ENCODE results near the gene GSE1.
A peak's percentile ranks its signal among the peaks of the same experiment; 100 is the strongest.

Gene GSE1

GRCh38 chr16:85612801-85613603 is at the start of gene GSE1:
GSE1 (plus strand) TSS chr16:85613322; CDS start chr16:85613392, 70 bp downstream.
- DNase-seq, result peak; percentile 95

GRCh38 chr16:85563515-85564276 is 49.4 kb upstream of the GSE1 start:
- DNase-seq, result no peak

DNA sequence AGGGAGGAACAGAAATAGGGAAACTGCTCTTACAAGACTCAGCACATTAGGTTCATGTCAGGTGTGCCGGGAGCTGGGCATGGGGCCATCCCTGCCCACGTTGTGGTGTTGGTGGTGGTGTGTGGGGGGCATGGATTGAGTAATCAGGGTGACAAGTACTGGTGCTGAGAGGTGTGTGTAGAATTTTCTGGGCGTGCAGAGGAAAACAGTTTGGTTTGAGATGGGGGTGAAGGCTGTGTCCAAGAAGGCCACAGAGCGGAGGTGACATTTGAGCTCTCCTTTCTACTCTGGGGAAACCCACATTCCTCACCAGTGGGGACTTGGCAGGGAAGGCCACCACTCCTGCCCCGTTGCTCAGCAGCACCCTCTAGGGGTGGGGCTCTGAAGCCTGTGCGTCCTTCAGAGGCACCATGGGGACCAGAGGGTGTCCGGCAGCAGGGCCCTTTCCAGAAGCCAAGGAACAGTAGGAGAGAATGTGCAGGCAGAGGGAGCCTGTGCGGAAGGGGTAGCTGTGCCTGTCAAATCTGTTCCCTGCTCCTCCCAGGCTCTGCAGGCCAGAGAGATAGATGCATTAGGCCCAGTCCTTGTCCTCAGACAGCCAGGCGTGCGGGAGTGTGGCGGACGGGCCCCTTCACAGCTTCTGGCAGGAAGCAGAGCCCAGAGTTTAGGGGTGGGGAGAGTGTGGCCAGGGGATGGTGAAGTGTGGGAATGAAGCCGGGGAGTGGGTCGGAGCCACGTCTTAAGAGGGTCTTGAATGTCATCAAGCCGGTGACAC is 48.7 kb upstream of the GSE1 start:
- DNase-seq, result peak; percentile 55

GRCh38 chr16:85565340-85565739 is 47.8 kb upstream of the GSE1 start:
- DNase-seq, result no peak

GRCh38 chr16:85565801-85566526 is 47.2 kb upstream of the GSE1 start:
- no peak for DNase-seq

- peak; percentile 89 for DNase-seq
These were observed 46.5 kb upstream of the GSE1 start for GRCh38 chr16:85566561-85567100.

DNA sequence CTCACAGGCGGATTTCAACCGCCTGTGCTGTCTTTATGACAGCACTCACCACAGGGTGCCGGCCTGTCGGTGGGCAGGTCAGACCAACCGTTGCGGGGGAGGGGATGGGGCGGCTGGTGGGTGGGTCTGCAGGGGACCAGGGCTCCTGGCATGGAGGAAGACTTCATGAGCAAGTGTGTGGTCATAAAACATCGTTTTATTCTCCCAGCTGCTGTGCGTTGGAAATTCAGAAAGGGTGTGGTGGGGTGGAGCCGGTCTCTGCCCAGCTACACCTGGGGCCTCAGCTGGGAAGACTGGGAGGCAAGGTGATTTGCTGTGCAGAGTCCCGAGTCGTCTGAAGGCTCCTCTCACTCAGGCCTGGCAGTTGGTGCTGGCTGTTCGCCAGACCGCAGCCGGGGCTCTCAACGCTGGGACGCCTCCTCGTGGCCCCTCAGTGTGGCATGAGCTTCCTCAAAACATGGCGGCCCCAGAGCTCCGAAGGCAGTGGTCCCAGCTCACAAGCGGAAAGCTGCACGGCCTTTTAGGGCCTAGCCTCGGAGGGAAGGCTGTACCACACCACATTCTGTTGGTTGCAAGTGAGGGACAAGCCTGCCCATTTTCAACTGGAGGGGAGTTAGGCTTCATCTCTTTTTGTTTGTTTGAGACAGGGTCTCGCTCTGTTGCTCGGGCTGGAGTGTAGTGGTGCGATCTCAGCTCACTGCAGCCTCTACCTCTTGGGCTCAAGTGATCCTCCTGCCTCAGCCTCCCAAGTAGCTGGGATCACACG is 45.8 kb upstream of the GSE1 start:
- peak; percentile 93 for DNase-seq

DNA sequence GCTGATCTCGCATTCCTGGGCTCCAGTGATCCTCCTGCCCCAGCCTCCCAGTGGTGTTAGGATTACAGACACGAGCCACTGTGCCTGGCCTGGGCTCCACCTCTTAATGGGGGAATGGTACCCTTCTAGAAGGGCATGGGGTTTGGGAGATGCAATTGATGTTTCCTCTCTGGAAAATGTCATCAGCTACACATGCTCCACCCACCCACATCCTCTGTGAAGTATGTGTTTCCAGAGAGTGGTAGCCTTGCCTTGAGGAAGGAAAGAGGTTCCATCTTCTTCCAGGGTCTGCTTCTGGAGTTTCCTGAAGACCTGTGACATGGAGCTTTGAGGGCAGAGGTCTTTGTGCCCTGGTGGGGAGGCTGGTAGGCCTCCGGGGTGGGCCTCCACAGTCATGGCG is 45.2 kb upstream of the GSE1 start:
- DNase-seq, result peak; percentile 20

DNA sequence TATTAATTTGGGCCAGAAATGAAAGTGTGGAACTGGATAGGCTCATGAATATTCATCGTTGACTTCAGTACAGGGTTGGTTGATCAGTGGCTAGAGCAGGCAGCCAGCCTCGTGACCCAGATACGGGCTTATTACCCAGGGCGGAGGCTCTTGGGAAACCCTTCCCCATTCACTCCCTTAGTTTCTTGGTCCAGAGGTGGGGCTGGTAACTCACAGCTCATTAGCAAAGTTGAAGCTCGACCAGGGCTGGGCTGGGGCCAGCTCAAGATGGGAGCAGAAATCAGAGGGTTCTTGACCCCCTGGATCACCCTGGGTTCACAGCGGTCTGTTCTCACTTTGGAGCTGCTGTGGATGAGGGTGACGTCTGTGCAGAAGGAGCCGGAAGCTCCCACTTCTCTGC is 44.6 kb upstream of the GSE1 start:
- DNase-seq, result peak; percentile 63

GRCh38 chr16:85569039-85569614 is 44.0 kb upstream of the GSE1 start:
- DNase-seq, result no peak

DNA sequence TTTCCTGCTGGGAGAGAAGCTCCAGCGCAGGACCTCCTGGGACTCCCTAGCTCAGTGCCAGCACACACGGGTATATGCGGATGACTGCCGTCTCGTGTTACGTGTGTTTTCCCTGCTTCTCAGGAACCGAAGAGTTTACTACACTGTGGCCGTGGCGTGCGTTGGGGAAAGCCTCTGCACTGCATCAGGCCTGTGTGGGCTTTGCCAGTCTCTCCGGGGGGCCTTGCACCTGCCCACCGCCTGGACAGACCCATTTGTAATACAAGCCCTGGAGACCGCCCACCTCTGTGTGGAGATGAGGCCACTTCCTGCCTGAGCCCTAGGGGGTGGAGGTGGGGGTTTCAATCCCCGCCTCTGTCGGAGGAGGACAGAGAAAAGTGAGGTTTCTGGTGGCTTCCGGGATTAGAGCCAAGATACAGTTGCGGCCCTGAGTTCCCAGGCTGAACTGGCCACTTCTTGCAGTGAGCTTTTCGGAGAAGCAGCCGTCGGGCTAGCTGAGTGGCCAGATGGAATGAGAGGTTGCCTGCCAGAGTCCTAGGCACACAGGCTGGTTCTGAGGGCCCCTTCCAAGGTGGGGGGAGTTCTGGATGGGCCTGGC is 43.4 kb upstream of the GSE1 start:
- DNase-seq, result peak; percentile 91

DNA sequence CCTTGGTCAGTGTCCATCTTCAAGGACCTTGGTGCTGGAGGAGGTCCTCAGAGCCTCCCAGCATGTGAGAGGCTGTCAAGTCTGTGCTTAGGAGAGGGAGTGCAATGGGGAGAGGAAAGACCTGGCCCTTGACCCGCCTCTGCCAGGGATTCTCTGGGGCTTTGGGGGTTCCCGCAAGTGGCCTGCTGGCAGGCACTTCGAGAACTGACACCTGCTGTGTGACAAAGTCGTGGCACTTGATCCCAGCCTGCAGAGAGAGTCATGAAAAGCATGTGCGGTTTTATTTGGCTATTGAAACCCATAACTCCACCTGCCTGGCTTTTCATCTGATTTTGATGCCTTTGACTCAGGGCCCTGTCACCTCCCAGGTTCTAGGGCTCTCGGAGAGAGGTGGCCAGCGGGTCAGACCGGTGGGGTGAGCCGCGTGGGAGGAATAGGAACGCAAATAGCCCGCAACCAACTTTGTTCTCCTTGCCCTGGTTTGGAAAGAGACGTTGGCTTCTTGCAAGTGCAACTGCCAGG is 42.8 kb upstream of the GSE1 start:
- DNase-seq, result no peak

DNA sequence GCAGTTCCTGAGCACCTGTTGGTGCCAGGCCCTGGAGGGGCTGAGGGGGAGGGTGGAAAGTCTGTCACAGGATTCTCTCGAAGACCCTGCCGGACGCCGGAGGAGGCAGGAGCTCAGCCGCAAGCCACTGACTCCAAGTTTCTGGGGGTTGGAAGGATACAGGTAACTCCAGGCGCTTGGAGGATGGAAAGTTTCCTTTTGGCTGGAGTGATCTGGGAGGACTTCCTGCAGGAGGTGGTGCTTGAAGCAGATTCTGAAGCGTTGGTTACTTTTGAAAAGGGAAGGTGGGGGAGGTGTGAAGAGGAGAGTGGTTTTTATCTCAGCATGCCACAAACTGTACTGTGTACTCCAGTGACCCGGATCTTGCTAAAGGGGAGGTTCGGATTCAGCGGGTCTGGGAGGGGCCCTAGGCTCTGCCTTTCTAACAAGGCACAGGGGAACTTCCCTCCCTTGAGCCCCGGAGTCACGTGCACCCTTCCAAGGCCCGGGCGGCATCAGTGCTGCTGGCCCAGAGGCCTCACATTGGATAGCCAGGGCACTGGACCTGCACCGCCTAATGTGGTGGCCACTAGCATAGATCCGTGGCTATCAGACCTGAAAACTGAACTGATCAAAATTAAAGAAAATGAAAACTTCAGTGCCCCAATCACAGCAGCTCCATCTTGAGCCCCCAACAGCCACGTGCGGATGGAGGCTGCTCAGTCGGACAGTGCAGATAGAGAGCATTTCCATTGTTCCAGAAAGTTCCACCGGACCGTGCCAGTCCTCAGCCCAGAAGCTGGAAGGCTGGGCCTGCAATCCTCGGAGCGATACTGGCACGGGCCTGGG is 42.2 kb upstream of the GSE1 start:
- peak; percentile 97 for DNase-seq

- no peak for DNase-seq
These were observed 41.6 kb upstream of the GSE1 start for GRCh38 chr16:85571563-85571812.

GRCh38 chr16:85571813-85572619 is 41.1 kb upstream of the GSE1 start:
- peak; percentile 88 for DNase-seq

GRCh38 chr16:85573045-85573695 is 40.0 kb upstream of the GSE1 start:
- no peak for DNase-seq

GRCh38 chr16:85573696-85574641 is 39.2 kb upstream of the GSE1 start:
- no peak for DNase-seq
